ENCODE data around the gene SAMD8. TPM values are rescaled to one million over a fixed set of nuclear protein-coding genes. Genes with fewer than 3 reads are reported as not detected.

The SAMD8 gene
- total and polyA plus RNA-seq, 2 of the 8 experiments (the other 6 are each of a cell fraction or from before 2014, with no cell fraction given): 11.7 to 20.9 TPM

- Histone ChIP-seq H3K18ac (ENCODE audit: extremely low read depth, low read length) (no peak overlapping the region), H3K23me2 (ENCODE audit: low read depth, low read length) (no peaks in the 10 kb centered on the region), H3K56ac (replicated peaks; ENCODE audit: insufficient read length, low read depth, low read length) (no peak overlapping the region), H3K27ac (ENCODE audit: low read depth, low read length) (no peak overlapping the region), H2BK12ac (ENCODE audit: low read depth, low read length) (no peak overlapping the region), H3K79me2 (ENCODE audit: control insufficient read depth in 1 of 2, insufficient read depth in 2 of 2, low read length in 2 of 2) (no peaks in the 10 kb centered on the region), H4K5ac (ENCODE audit: insufficient read length, low read depth, low read length) (no peak overlapping the region), H3K4me3 (ENCODE audit: extremely low read depth in 1 of 4, insufficient read depth in 2 of 4, low read depth in 3 of 4, low read length in 4 of 4) (no peak overlapping the region), H3K27me3 (replicated peaks in 1 of 4; ENCODE audit: control insufficient read depth in 3 of 4, extremely low read depth in 1 of 4, insufficient read depth in 3 of 4, low read length in 3 of 4) (no peaks in the 10 kb centered on the region), H4K91ac (replicated peaks; ENCODE audit: insufficient read length, low read length) (no peak overlapping the region), H3K9me3 (ENCODE audit: insufficient read depth in 2 of 2, low read depth in 1 of 2, low read length in 1 of 2) (no peaks in the 10 kb centered on the region), H2AK5ac (ENCODE audit: low read depth, low read length) (no peak overlapping the region), H3K23ac (ENCODE audit: insufficient read length) (no peak overlapping the region), H2BK5ac (ENCODE audit: low read depth, low read length) (no peak overlapping the region), H3K79me1 (ENCODE audit: low read depth, low read length) (no peaks in the 10 kb centered on the region), H3K4me2 (ENCODE audit: insufficient read depth in 1 of 2, low read depth in 2 of 2, low read length in 2 of 2) (no peak overlapping the region), H4K20me1 (replicated peaks in 1 of 2; ENCODE audit: control insufficient read depth in 1 of 2, insufficient read depth in 2 of 2, low read length in 2 of 2) (no peaks in the 10 kb centered on the region), H2AFZ (ENCODE audit: low read length) (no peak overlapping the region), H3K36me3 (ENCODE audit: control insufficient read depth in 2 of 4, insufficient read depth in 4 of 4, low read length in 3 of 4) (no peaks in the 10 kb centered on the region), H2BK20ac (ENCODE audit: low read length) (no peak overlapping the region), H3K9ac (replicated peaks in 1 of 4; ENCODE audit: extremely low read depth in 1 of 4, low read depth in 3 of 4, low read length in 3 of 4) (no peak overlapping the region), H3K14ac (ENCODE audit: insufficient read length) (no peak overlapping the region), H3K4ac (replicated peaks; ENCODE audit: insufficient read length, low read depth, low read length) (no peak overlapping the region), H2BK15ac (ENCODE audit: low read length) (no peak overlapping the region), H3K4me1 (replicated peaks in 1 of 4; ENCODE audit: control insufficient read depth in 3 of 4, insufficient read depth in 4 of 4, low read length in 3 of 4) (peaks cover 0 to 13% (median 8%) of the 10 kb centered on the region in 4 experiments; a peak in 5 of 7 replicates), H2BK120ac (replicated peaks; ENCODE audit: low read depth, low read length) (no peak overlapping the region), H4K8ac (ENCODE audit: extremely low read depth, insufficient read depth, low read length) (no peak overlapping the region)
- ChIA-PET CTCF (ENCODE audit: partially characterized antibody) (interaction anchor here (0.9 to 7.1 kb wide), 5 partner anchors 11 to 139 kb away, joined by 4 to 44 read pairs (median 8); partner anchors contain the start of gene COMTD1), POLR2A (ENCODE audit: partially characterized antibody) (interaction anchor here (0.6 kb wide), 1 partner anchor 181 kb away, joined by 3 read pairs; no protein-coding TSS in a partner anchor)
- DNase-seq (ENCODE audit: low read depth in 1 of 2, low spot score in 2 of 2) (no peak), FAIRE-seq (no peak)
- TF ChIP-seq SIRT6 (IDR thresholded peaks at IDR 0.05; ENCODE audit: low read length) (no peak), TBP (IDR thresholded peaks at IDR 0.05; ENCODE audit: low read depth, low read length) (no peak), CEBPB (IDR thresholded peaks at IDR 0.05; ENCODE audit: low read depth, low read length) (no peak), BACH1 (IDR thresholded peaks at IDR 0.05; ENCODE audit: low read length) (no peak), CBX5 (IDR thresholded peaks at IDR 0.05; ENCODE audit: low read depth, low read length) (no peak), SUZ12 (IDR thresholded peaks at IDR 0.05; ENCODE audit: low read length) (no peak), GTF2F1 (IDR thresholded peaks at IDR 0.05; ENCODE audit: borderline replicate concordance, low read depth, low read length) (no peak)
Observed at GRCh38 chr10:75096749-75097148, 14.7 kb upstream of the SAMD8 start.

Data from H1 (cell line).